Measurements from ENCODE around the gene TCERG1.

Gene TCERG1

GRCh38 chr5:146451411-146451810 lies 4.3 kb downstream of the TCERG1 start:
- DNase-seq (ENCODE audit: low read depth in 1 of 2, low spot score in 1 of 2), result no peak

GRCh38 chr5:146457431-146457830 lies 10.3 kb downstream of the TCERG1 start:
- DNase-seq (ENCODE audit: low read depth in 1 of 2, low spot score in 1 of 2), result no peak

GRCh38 chr5:146458894-146459293 lies 11.8 kb downstream of the TCERG1 start:
- no peak for DNase-seq (ENCODE audit: low read depth in 1 of 2, low spot score in 1 of 2)

GRCh38 chr5:146461319-146461718 lies 14.2 kb downstream of the TCERG1 start:
- no peak for DNase-seq (ENCODE audit: low read depth in 1 of 2, low spot score in 1 of 2)

- no peak for DNase-seq (ENCODE audit: low read depth in 1 of 2, low spot score in 1 of 2)
These were observed 16.3 kb downstream of the TCERG1 start for GRCh38 chr5:146463446-146463845.

- no peak for DNase-seq (ENCODE audit: low read depth in 1 of 2, low spot score in 1 of 2)
These were observed 19.6 kb downstream of the TCERG1 start for GRCh38 chr5:146466521-146467349.

- no peak for DNase-seq (ENCODE audit: low read depth in 1 of 2, low spot score in 1 of 2)
These were observed 20.6 kb downstream of the TCERG1 start for GRCh38 chr5:146467760-146468159.

GRCh38 chr5:146474065-146474464 lies 26.9 kb downstream of the TCERG1 start:
- no peak for DNase-seq (ENCODE audit: low read depth in 1 of 2, low spot score in 1 of 2)

- DNase-seq (ENCODE audit: low read depth in 1 of 2, low spot score in 1 of 2), result no peak
These were observed 28.2 kb downstream of the TCERG1 start for GRCh38 chr5:146475190-146475780.

GRCh38 chr5:146475906-146476305 lies 28.8 kb downstream of the TCERG1 start:
- no peak for DNase-seq (ENCODE audit: low read depth in 1 of 2, low spot score in 1 of 2)

GRCh38 chr5:146482775-146483174 lies 35.6 kb downstream of the TCERG1 start:
- DNase-seq (ENCODE audit: low read depth in 1 of 2, low spot score in 1 of 2), result no peak

GRCh38 chr5:146484714-146485391 lies 37.7 kb downstream of the TCERG1 start:
- no peak for DNase-seq (ENCODE audit: low read depth in 1 of 2, low spot score in 1 of 2)

- no peak for DNase-seq (ENCODE audit: low read depth in 1 of 2, low spot score in 1 of 2)
These were observed 43.1 kb downstream of the TCERG1 start for GRCh38 chr5:146490089-146490843.

GRCh38 chr5:146494656-146495055 lies 47.5 kb downstream of the TCERG1 start:
- DNase-seq (ENCODE audit: low read depth in 1 of 2, low spot score in 1 of 2), result no peak

- DNase-seq (ENCODE audit: low read depth in 1 of 2, low spot score in 1 of 2), result no peak
These were observed 52.5 kb downstream of the TCERG1 start for GRCh38 chr5:146499680-146500079.

GRCh38 chr5:146507428-146507827 lies 60.3 kb downstream of the TCERG1 start:
- DNase-seq (ENCODE audit: low read depth in 1 of 2, low spot score in 1 of 2), result no peak

GRCh38 chr5:146510559-146511125 lies 63.5 kb downstream of the TCERG1 start:
- no peak for DNase-seq (ENCODE audit: low read depth in 1 of 2, low spot score in 1 of 2)

- no peak for DNase-seq (ENCODE audit: low read depth in 1 of 2, low spot score in 1 of 2)
These were observed 66.3 kb downstream of the TCERG1 start for GRCh38 chr5:146513462-146513861.

GRCh38 chr5:146514575-146514974 lies 67.4 kb downstream of the TCERG1 start:
- DNase-seq (ENCODE audit: low read depth in 1 of 2, low spot score in 1 of 2), result no peak

GRCh38 chr5:146515473-146516150 lies 68.5 kb downstream of the TCERG1 start:
- no peak for DNase-seq (ENCODE audit: low read depth in 1 of 2, low spot score in 1 of 2)

GRCh38 chr5:146516151-146516475 lies 69.0 kb downstream of the TCERG1 start, which contains the start of gene GPR151:
Gene GPR151, minus strand, starts transcription at chr5:146516190. Its CDS starts 77 bp downstream, at chr5:146516113.
- DNase-seq (ENCODE audit: low read depth in 1 of 2, low spot score in 1 of 2), result no peak
